Ishikawa (cell line): ENCODE results near the gene NPAT.
A peak's percentile ranks its signal among the peaks of the same experiment; 100 is the strongest.

Experiments used
- EGR1 ChIP-seq: IDR thresholded peaks from 2 replicates; pipeline ENCODE4 v1.6.1; 2012
- RAD21 ChIP-seq: IDR thresholded peaks from 2 replicates; pipeline ENCODE4 v1.6.1; 2012; ENCODE audit warnings: low read depth
- TF ChIP-seq, protein P1 (sequence below): IDR thresholded peaks from 2 replicates; pipeline ENCODE4 v1.6.1; 2012
- TF ChIP-seq, protein P2 (sequence below): IDR thresholded peaks from 2 replicates; pipeline ENCODE4 v1.6.1; 2012; ENCODE audit warnings: low read depth, mild to moderate bottlenecking

DNA sequence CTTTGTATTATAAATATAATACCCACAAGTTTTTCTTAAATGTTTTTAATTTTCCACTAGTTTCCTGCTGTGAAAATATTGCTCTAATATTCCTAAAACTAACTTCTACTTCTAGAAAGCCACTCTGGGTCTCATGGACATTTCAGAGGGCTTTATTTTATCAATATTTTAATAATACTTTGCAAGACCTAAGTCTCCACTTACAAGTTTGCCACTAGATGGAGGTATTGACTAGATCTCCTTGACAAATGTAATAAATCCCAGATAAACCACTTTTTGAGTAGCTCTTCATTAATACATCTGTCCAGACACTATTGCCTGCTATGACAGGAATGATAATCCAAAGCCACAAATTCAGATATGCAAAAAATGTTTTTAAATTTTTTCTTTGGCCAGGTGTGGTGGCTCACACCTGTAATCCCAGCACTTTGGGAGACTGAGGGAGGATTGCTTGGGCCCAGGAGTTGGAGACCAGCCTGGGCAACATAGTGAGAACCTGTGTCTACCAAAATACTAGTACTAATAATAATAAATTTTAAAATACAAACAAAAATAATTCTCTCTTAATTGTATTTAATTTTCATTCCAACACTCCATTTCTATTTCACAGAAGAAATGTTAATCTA lies 104.6 kb downstream of the NPAT start:
- TF ChIP-seq, protein P1, sequence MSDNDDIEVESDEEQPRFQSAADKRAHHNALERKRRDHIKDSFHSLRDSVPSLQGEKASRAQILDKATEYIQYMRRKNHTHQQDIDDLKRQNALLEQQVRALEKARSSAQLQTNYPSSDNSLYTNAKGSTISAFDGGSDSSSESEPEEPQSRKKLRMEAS = no peak
- TF ChIP-seq EGR1 (no peak), RAD21 (peak; percentile 57)
- TF ChIP-seq, protein P2, sequence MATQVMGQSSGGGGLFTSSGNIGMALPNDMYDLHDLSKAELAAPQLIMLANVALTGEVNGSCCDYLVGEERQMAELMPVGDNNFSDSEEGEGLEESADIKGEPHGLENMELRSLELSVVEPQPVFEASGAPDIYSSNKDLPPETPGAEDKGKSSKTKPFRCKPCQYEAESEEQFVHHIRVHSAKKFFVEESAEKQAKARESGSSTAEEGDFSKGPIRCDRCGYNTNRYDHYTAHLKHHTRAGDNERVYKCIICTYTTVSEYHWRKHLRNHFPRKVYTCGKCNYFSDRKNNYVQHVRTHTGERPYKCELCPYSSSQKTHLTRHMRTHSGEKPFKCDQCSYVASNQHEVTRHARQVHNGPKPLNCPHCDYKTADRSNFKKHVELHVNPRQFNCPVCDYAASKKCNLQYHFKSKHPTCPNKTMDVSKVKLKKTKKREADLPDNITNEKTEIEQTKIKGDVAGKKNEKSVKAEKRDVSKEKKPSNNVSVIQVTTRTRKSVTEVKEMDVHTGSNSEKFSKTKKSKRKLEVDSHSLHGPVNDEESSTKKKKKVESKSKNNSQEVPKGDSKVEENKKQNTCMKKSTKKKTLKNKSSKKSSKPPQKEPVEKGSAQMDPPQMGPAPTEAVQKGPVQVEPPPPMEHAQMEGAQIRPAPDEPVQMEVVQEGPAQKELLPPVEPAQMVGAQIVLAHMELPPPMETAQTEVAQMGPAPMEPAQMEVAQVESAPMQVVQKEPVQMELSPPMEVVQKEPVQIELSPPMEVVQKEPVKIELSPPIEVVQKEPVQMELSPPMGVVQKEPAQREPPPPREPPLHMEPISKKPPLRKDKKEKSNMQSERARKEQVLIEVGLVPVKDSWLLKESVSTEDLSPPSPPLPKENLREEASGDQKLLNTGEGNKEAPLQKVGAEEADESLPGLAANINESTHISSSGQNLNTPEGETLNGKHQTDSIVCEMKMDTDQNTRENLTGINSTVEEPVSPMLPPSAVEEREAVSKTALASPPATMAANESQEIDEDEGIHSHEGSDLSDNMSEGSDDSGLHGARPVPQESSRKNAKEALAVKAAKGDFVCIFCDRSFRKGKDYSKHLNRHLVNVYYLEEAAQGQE = no peak
